Right lobe of liver (tissue), 6 donors: ENCODE measurements around the gene VPREB3. TPM values are rescaled to one million over a fixed set of nuclear protein-coding genes. Genes with fewer than 3 reads are reported as not detected.

Experiments
- ATAC-seq, 4 donors: fragments of 200-7000 bp; cut with Tn5 transposase; one replicate each; pipeline ENCODE4 v1.9.1; 2020; ENCODE audit warnings: mild to moderate bottlenecking in 4 of 4, moderate library complexity in 4 of 4
- DNase-seq, 3 donors: peaks; one replicate each; pipeline ENCODE4 v3.0.0-alpha.2; 2020
- H3K27ac ChIP-seq, 3 donors: fragments of 200-600 bp; one replicate each; pipeline ENCODE4 v1.8.0; 2022
- H3K27me3 ChIP-seq, 2 donors: fragments of 200-600 bp; one replicate each; pipeline ENCODE4 v1.8.0; 2022
- H3K36me3 ChIP-seq, 4 donors: fragments of 200-600 bp; sonication (generic) in 1 of 4; one replicate each; pipeline versions ENCODE4 v1.5.1 to v1.8.0; 2017 to 2022; ENCODE audit warnings: control low read depth in 1 of 4
- H3K4me1 ChIP-seq, 4 donors: fragments of 200-600 bp; sonication (generic) in 1 of 4; one replicate each; pipeline versions ENCODE4 v1.5.1 to v1.8.0; 2017 to 2022; ENCODE audit warnings: control low read depth in 1 of 4
- H3K4me3 ChIP-seq, 3 donors: fragments of 200-600 bp; one replicate each; pipeline ENCODE4 v1.8.0; 2022
- H3K9me3 ChIP-seq, 4 donors: fragments of 200-600 bp; sonication (generic) in 1 of 4; one replicate each; pipeline versions ENCODE4 v1.5.1 to v1.8.0; 2017 to 2022; ENCODE audit warnings: control low read depth in 1 of 4
- CTCF ChIP-seq, 4 donors: fragments of 200-600 bp in 3 of 4; fragments of 450-650 bp in 1 of 4; IDR thresholded peaks; one replicate each; pipeline versions ENCODE4 v1.5.1 to v1.8.0; 2016 to 2022; ENCODE audit warnings: antibody characterized with exemption in 4 of 4, mild to moderate bottlenecking in 2 of 4
- POLR2A ChIP-seq: fragments of 450-650 bp; IDR thresholded peaks from one replicate; pipeline ENCODE4 v1.6.1; 2017; ENCODE audit warnings: antibody characterized with exemption, mild to moderate bottlenecking
- whole genome bisulfite sequencing: methylation state at CpG from one replicate; pipeline ENCODE4 v1.1.6; 2018; ENCODE audit warnings: low coverage, low lambda C conversion rate; ENCODE audit not compliant: insufficient coverage; ENCODE audit errors: missing lambda C conversion rate; 5-methylcytosine and 5-hydroxymethylcytosine counted together
- intact Hi-C, 2 donors: fragments of 100-400 bp; cut with DNase I; formaldehyde crosslinking; loops; one replicate each; pipeline versions ENCODE4 v1.11.2 to v1.14.1; 2022
- total RNA-seq, 6 experiments: library from RNA; depleted of rRNA in 2 of 6; stranded (reverse); fragments of >200 nt in 2 of 6; fragmentation: NEBNext Ultra II Directional in 3 of 6; extraction: Animal tissue kit (Norgen Biotek cat#: 25700) in 3 of 6; gene quantifications; one replicate each; pipeline versions ENCODE4 v1.1.0 to v1.2.4, GENCODE V29; 2016 to 2023
- donor health status: DM: no; HTN: yes; CAD: no.
- donor health status: DM: no; HTN: no; CAD: no.
- donor health status: DM: no; HTN: no; CAD: no.
- donor health status: DM: no; HTN: yes; CAD: no.
- donor health status: DM: no; HTN: yes; CAD: no.

VPREB3 gene
- total RNA-seq, 6 experiments from 2014 or later, result 0.59 to 3.9 (median 0.70) TPM; not detected in 1

- no peak for ATAC-seq
- H3K27ac ChIP-seq, result peak overlapping the region; percentile 95 to 100 (median 98)
- H3K27me3 ChIP-seq, result no peaks in the 10 kb centered on the region
- DNase-seq, result no peak
- no peaks in the 10 kb centered on the region for H3K9me3 ChIP-seq
- peak overlapping the region; percentile 87 to 95 (median 92) for H3K4me3 ChIP-seq
- no peak for TF ChIP-seq CTCF (IDR thresholded peaks at IDR 0.05)
- TF ChIP-seq POLR2A, result no peak
- H3K4me1 ChIP-seq, result peaks cover 0 to 48% (median 9%) of the 10 kb centered on the region in 4 donors
- peaks cover 0 to 7% (median 0%) of the 10 kb centered on the region in 4 donors for H3K36me3 ChIP-seq
- intact Hi-C loops, result no loop called here
- 4% methylated on average over 5 of the region's 5 CpGs for WGBS
These were observed 33.3 kb upstream of the VPREB3 start for GRCh38 chr22:23787600-23787896.

- H3K27ac ChIP-seq, result peak within 1 kb of the TSS; percentile 95 to 100 (median 98)
- H3K9me3 ChIP-seq, result no peaks in the 10 kb centered on the region
- 0% methylated on average over 40 of the region's 97 CpGs for WGBS
- peak within 1 kb of the TSS; percentile 87 to 95 (median 92) for H3K4me3 ChIP-seq
- H3K4me1 ChIP-seq, result peaks cover 0 to 48% (median 9%) of the 10 kb centered on the region in 4 donors
- peak; percentile 89 to 92 (median 92) for DNase-seq
- peak; percentile 88 to 96 (median 94) for ATAC-seq
- H3K36me3 ChIP-seq, result peaks cover 0 to 2% (median 0%) of the 10 kb centered on the region in 4 donors
- TF ChIP-seq CTCF (IDR thresholded peaks at IDR 0.05), result no peak
- TF ChIP-seq POLR2A, result peak; percentile 88
- intact Hi-C loops, result no loop called here
- H3K27me3 ChIP-seq, result no peaks in the 10 kb centered on the region
These were observed 32.8 kb upstream of the VPREB3 start, which contains the start of gene SMARCB1 for GRCh38 chr22:23786752-23787599. TSS of gene SMARCB1 (plus strand) at chr22:23786966. CDS start at chr22:23787170, 204 bp downstream.

GRCh38 chr22:23786261-23786710 is 32.1 kb upstream of the VPREB3 start:
- ATAC-seq, result peak; percentile 5 to 55 (median 31)
- H3K4me1 ChIP-seq, result peaks cover 0 to 48% (median 9%) of the 10 kb centered on the region in 4 donors
- H3K27me3 ChIP-seq, result no peaks in the 10 kb centered on the region
- peak overlapping the region; percentile 95 to 100 (median 98) for H3K27ac ChIP-seq
- 13% methylated on average over 6 of the region's 9 CpGs for WGBS
- H3K4me3 ChIP-seq, result peak overlapping the region; percentile 87 to 95 (median 92)
- H3K9me3 ChIP-seq, result no peaks in the 10 kb centered on the region
- peak in 1 of 3 donors; percentile 75 for DNase-seq
- H3K36me3 ChIP-seq, result no peaks in the 10 kb centered on the region
- intact Hi-C loops, result no loop called here
- TF ChIP-seq POLR2A (no peak), CTCF (IDR thresholded peaks at IDR 0.05) (no peak)

- Histone ChIP-seq H3K36me3 (no peaks in the 10 kb centered on the region), H3K4me3 (no peak overlapping the region), H3K27me3 (no peaks in the 10 kb centered on the region), H3K9me3 (no peaks in the 10 kb centered on the region), H3K27ac (peak overlapping the region in 1 of 3 donors; percentile 16), H3K4me1 (peaks cover 0 to 41% (median 9%) of the 10 kb centered on the region in 4 donors)
- WGBS, result 40% methylated on average over 8 of the region's 8 CpGs
- ATAC-seq, result peak; percentile 35 to 61 (median 46)
- TF ChIP-seq POLR2A (no peak), CTCF (IDR thresholded peaks at IDR 0.05) (no peak)
- DNase-seq, result peak; percentile 69 to 81 (median 78)
- intact Hi-C loops, result no loop called here
These were observed 30.0 kb upstream of the VPREB3 start for GRCh38 chr22:23784215-23784732.
